ENCODE data around the gene ESYT1.
"Not testable (repeated sequence)": the region's sequence is repeated elsewhere in the genome, so short reads cannot be mapped to it uniquely, and the experiment has no call there.

Gene ESYT1

DNA sequence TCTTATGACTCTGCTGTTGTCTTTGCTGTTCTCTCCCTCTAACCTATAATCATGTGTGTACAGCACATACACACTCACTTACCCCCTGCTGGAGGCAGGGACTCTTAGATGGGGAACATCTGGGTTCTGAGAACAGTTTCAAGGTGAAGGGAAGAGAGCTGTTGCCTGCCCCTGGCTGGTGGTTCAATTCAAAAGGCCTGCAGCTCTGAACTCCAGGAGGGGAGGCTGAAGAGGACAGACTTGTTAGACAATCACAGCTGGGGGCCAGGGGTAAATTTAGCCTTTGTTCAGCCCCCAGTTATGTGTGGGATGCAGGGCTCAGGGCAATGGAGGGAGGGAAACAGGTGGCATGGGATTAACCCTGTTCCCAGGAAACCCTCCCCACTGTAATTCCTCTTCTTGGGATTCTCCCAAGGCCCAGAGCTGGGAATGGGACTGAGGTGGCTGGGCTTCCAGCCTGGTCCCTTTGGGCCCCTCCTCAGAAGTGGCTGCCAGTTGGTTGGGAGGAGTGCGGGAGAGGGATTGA is 26.2 kb downstream of the ESYT1 start:
- DNase-seq (ENCODE audit: low read depth in 2 of 3, low spot score in 2 of 3), result no peak

DNA sequence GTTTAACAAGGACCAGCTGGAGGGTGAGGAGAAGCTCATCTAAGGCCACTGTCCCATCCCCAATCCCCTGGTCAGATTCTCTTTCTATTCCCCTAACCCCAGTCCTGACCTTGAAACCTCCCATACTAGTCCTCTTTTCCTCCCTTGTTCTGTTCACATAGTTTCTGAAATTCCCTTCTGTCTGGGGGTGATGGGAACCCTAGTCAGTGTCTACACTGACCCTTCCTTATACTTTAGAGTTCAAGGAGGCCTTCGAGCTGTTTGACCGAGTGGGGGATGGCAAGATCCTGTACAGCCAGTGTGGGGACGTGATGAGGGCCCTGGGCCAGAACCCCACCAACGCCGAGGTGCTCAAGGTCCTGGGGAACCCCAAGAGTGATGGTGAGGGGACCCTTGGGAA is 26.8 kb downstream of the ESYT1 start:
- DNase-seq (ENCODE audit: low read depth in 2 of 3, low spot score in 2 of 3), result no peak

DNA sequence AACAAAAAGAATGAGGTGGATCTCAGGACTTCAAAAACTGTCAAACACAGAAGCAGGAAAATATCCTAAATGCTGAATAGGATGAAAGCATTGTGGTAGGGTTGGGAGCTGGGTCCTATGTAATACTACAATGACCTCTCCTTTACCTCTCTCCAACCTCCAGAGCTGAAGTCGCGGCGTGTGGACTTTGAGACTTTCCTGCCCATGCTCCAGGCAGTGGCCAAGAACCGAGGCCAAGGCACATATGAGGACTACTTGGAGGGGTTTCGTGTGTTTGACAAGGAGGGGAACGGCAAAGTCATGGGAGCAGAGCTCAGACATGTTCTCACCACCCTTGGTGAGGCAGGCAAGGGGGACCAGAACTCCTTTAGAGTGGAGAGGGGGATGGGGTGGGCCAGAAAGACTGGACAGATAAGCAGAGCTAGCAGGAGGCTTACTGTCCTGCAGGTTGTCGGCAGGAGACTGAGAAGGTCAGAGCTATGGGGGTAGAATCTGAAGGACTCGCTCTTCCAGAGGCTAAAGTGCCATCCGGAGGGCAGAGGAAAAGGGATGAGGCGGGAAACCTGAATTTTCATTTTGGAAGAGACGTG is 27.3 kb downstream of the ESYT1 start:
- DNase-seq (ENCODE audit: low read depth in 2 of 3, low spot score in 2 of 3), result no peak

DNA sequence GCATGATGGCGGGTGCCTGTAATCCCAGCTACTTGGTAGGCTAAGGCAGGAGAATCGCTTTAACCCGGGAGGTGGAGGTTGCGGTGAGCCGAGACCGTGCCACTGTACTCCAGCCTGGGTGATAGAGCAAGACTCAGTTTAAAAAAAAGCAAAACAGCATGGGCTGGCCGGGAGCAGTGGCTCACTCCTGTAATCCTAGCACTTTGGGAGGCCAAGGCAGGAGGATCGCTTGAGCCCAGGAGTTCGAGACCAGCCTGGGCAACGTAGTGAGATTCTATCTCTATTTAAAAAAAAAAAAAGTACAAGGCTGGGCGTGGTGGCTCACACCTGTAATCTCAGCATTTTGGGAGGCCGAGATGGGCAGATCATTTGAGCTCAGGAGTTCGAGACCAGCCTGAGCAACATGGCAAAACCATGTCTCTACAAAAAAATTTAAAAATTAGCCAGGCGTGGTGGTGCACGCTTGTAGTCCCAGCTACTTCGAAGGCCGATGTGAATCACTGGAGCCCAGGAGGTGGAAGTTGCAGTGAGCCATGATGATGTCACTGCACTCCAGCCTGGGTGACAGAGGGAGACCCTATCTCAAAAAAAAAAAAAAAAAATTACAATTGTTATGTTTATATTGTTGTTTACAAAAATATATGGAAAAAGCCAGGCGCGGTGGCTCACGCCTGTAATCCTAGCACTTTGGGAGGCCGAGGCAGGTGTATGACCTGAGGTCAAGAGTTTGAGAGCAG is 28.6 kb downstream of the ESYT1 start:
- DNase-seq (ENCODE audit: low read depth in 2 of 3, low spot score in 2 of 3), result not testable (repeated sequence)

DNA sequence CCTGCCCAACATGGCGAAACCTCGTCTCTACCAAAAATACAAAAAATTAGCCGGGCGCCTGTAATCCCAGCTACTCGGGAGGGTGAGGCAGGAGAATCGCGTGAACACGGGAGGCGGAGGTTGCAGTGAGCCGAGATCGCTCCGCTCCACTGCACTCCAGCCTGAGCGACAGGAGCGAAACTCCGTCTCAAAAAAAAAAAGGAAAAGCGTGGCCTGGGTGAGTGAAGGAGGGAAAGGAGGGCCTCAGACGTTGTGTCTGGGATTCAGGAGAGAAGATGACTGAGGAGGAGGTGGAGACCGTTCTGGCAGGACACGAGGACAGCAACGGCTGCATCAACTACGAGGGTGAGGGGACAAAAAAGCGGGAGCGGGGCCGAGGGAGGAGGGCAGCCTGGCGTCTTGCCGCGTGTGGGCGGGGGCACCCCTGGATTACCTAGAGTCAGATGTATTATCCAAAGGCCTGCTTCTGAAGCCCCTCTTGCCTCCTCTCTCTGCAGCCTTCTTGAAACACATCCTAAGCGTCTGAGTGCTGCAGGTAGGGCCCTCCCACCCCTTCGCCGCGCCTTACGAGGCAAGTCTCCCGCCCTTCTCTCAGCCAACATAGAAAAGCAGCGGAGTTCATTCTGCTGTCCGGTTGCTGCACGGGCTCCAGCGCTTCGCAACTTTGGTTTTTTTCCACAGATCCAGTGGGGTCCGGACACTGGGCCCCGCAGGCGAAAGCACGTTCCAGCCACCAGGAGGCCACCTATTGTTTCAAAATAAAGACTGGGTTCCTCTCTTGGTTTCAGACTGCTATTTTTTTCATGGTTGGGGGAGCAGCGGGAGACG is 29.3 kb downstream of the ESYT1 start:
- peak; percentile 31 to 36 (median 36) for DNase-seq (ENCODE audit: low read depth in 2 of 3, low spot score in 2 of 3)

DNA sequence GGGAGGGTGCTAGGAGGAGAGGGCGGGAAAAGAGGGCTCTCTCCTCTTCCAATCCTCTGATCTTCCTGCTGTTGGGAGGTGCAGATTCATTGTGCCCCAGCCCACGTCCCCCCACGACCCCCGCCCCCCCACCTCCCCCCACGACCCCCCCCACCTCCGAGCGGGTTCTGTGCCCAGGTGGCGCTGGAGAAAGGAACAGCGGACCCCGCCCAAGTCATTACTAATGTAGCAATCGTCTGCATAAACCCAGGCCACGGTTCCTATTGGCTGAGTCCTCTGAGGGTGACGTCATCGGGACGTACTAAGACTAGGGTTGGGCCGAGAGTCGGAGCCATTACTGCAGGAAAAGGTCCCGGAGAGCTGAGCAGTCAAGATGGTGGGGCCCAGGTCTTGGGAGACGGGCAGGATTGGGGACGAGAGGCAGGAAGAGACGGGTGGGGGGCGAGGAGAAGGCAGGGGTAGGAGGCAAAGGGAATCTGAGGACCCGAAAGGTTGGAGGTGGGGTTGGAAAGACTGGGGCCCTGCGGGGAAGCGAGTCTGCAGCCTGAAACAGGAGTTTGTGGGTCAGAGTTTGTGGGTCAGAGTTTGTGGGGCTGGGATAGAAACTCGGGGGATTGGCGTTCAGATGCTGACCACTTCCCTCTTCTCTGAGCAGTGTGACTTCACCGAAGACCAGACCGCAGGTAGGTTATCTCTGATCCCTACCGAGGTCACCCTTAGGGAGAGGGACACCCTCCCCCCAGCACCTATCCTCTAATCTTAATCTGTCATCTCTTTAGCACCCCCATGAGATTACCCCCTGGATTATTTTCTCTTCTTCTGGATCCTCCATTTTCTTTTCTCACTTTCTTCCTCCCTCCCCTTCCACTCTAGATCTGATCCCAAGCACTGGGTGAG is 30.2 kb downstream of the ESYT1 start, which contains the start of gene MYL6:
MYL6 (plus strand) TSS at position 331 of the 897 bp plus-strand sequence; CDS start at position 374, 43 bp downstream.
- peak; percentile 62 to 84 (median 74) for DNase-seq (ENCODE audit: low read depth in 2 of 3, low spot score in 2 of 3)

DNA sequence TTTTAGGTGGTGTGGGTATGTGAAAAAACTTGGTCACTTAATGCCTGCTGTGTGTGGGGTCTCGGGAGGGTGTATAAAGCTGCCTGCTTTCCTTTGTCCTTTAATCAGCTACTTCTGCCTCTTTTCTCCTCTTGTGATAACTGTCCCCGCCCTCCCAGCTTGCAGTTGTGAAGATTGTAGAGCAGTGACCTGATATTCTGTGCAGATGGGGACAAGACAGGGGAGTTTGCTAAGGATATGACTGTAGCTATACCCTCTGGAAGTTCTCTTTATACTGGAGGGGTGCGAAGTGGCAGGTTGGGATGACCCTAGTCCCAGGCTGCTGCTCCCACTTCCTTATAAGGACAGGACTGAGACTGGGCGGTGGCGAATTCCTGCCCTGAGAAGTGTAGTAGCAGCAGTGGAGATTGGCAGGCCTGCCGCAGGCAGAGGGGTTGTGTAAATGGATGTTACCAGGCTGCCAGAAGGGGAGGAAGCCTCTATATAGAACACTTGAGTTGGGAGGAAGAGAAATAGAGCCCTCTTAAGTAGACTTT is 30.9 kb downstream of the ESYT1 start:
- no peak for DNase-seq (ENCODE audit: low read depth in 2 of 3, low spot score in 2 of 3)

DNA sequence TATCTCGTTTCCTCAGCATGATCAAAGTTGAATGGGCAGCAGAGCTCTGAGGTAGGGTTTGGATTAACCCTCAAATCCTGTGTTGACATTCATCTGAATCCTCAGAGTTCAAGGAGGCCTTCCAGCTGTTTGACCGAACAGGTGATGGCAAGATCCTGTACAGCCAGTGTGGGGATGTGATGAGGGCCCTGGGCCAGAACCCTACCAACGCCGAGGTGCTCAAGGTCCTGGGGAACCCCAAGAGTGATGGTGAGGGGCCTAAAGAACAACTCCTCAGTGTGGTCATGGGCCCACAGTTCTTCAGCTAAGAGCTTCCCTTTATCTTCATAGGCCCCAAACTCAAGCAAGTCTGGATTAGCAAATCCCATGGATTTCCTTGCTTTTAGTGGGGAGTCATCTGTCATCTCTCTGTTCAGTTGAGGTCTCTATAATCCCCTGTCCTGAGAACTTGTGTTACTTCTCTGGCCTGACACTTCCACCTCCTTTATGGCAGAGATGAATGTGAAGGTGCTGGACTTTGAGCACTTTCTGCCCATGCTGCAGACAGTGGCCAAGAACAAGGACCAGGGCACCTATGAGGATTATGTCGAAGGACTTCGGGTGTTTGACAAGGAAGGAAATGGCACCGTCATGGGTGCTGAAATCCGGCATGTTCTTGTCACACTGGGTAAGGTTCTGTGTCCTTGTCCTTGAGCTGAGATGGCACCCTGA is 31.6 kb downstream of the ESYT1 start:
- DNase-seq (ENCODE audit: low read depth in 2 of 3, low spot score in 2 of 3), result no peak

DNA sequence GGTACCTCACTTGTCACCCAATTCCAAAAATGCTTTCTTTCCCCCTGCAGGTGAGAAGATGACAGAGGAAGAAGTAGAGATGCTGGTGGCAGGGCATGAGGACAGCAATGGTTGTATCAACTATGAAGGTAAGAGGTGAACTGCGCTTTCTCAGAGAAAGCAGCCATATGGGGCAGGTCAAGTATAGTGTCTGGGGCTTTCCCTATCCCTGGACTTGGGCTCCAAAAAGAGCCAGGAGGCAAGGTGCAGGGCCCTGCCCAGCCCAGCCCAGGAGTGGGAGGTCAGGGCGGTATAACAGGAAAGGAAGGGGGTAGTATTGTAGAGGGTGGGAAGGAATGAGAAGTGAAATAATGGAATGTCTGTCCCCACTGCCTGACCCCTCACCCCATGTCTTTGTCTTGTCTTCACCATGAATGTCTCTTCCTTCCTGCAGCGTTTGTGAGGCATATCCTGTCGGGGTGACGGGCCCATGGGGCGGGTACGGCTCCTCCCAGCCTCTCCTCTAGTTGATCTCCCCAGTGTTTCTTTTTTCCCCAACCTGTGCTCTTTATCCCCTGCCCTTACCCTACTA is 32.2 kb downstream of the ESYT1 start:
- peak in 1 of 3 experiments; percentile 30 for DNase-seq (ENCODE audit: low read depth in 2 of 3, low spot score in 2 of 3)

DNA sequence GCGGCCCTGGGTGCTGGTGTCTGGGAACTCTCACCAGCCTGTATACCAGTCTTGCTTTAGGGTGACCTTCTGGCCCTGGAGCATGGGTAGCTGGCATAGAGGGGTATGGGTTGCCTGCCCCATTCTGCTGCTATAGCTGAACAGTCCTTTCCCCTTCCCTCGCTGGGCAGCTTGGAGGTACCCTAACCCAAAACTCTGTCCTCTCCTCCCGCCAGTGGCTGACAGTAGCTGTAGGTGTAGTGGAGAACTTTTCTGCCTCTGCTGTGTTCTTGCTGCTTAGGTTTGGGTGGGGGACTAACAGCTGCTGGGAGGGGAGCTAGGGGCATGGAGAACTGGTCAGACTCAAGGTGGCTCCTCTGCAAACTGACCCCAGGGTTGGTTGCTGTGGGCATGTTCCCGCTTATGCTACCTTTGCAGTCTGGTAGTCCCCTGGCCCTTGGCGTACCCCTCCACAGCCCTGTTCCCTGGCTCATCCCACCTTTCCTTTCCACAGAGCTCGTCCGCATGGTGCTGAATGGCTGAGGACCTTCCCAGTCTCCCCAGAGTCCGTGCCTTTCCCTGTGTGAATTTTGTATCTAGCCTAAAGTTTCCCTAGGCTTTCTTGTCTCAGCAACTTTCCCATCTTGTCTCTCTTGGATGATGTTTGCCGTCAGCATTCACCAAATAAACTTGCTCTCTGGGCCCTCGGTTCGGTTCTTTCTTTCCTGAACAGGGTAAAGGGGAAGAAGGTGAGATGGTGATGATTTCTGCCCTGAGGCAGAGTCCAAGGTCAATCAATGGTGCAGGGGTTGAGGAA is 33.0 kb downstream of the ESYT1 start:
- no peak for DNase-seq (ENCODE audit: low read depth in 2 of 3, low spot score in 2 of 3)

DNA sequence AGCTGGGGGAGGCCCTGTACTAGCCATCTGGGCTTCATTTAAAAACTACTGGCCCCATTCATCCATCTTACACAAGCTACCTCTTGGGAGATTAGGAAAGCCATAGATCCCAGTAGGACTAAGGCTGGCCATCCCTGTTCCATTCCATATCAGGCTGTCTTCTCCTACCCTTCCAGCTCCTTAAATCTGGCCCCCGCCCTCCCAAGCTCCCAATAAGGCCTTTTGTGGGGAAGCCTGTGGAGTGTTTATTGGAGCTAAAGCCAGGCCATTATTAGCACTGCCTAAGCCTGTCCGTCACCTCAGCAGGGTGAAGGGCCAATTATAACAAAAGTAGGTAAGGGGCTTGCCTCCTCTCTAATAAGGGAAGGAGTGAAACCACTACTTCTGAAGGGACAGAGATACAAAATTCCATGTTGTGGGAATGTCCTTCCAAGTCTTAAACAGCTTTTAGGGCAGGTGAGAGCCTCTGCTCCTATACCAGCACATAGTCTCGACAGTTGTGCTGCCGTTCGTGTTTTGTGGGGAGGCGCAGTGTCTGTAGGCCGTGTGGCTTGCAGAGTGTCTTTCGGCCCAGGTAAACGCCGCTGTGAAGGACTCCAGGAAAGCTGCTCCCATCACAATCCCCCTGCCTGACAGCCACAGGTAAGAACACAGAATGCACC is 33.8 kb downstream of the ESYT1 start:
- no peak for DNase-seq (ENCODE audit: low read depth in 2 of 3, low spot score in 2 of 3)

DNA sequence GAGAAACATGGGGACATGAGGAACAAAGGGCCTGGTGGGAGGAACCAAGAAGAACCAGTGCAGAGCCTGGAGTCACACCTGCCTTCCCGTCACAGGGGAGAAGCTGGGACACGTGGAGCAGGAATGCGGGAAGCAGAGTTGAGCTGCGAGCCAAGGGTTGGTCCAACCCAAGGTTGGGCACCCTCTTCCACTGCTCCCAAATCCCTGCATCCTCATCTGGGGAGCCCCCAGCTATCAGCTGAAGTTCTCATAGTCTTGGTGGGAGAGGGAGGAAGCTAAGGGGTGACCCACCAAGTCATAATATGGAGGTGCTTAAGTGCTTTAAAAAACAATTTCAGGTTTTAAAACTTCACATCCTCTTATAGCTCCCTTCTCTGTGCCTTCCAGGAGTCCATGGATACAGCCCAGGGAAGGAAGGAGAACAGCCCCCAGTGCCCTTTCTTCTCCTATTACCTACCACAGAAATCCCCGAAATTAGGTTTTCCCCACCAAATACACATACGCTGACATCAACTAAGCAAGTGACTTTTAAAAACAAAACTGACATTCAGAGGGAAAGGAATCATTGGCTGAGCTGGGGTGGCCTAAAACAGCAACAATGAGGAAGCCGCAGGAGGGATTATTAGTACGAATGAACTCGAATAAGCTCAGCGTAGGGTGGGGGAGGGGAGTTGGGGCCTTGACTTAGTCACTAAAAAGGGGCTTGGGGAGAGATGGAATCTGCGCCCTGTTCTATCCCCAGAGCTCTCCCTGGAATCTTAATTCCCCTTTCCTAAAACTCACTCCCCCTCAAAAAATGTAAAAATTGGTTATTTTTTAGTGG is 34.6 kb downstream of the ESYT1 start:
- DNase-seq (ENCODE audit: low read depth in 2 of 3, low spot score in 2 of 3), result no peak

DNA sequence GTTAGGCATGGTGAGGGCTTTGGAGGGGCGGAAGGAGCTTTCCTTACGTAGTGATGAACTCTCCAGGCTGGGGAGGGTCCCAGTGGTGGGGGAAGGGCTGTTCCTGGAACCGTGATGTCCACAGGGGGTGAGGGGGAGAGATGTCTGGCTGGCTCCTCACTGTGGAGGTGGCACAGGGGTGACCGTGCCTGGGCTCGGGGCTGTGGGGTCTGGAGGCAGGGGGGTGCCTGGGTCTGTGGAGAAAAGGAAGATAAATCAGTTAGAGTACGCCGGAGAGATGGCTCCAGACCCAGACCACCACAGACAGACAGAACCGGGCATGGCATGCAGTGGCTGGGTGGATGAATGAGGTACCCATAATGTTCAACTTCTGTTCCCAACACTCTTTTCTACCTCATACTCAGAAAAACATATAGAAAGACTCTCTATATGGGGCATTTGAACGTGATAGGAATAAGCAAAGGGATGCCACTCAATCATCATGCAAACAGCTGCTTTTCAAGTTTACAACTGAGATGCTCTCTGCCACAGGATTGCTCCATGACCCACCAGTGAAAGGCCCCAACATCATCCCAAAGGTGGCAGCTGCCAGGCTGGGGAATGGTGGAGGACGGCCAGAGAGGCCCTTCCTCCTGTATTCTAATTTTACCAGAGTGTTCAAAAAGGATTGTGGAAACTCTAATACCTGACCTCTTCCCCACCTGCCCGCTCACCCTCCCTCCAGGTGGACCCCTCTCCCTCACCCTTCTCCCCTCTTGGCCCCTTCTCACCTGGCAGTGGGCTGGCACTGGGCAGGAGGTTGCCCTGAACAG is 35.7 kb downstream of the ESYT1 start:
- no peak for DNase-seq (ENCODE audit: low read depth in 2 of 3, low spot score in 2 of 3)

DNA sequence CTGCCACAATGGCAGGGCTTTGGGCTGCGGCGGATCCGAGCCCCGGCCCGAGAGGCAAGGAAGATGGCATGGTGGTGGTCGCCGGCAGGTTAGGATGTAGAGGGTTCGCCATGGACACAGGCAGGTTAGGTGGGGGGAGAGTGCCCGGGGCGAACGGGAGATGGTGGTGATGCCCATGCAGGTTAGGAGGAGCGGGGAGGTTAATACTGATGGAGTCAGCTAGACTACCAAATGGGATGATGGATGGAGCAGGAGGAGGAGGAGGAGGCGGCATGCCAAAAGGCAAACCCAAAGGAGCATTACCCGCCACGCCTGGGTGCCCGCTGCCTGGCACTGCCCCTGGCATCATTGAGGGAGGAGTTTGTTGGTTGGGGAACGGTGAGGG is 36.3 kb downstream of the ESYT1 start:
- no peak for DNase-seq (ENCODE audit: low read depth in 2 of 3, low spot score in 2 of 3)

DNA sequence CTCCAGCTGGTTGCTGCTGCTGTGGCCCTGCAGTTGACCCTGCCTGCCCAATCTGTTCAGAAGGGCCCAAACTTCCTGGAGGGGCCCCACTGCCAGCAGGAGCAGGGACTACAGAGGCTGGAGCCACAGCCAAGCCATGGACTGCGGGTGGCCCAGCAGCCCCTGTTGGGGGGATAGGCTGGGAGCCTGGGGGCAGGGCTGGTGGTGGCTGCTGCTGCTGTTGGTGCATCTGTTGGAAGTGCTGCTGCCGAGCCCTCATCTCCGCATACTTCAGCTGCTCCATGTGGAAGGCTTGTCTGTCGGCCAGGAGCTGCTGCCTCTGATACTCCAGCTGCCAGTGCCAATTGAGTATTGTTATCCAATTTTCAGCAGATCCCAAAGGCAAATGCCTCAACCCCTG is 37.3 kb downstream of the ESYT1 start:
- DNase-seq (ENCODE audit: low read depth in 2 of 3, low spot score in 2 of 3), result no peak

DNA sequence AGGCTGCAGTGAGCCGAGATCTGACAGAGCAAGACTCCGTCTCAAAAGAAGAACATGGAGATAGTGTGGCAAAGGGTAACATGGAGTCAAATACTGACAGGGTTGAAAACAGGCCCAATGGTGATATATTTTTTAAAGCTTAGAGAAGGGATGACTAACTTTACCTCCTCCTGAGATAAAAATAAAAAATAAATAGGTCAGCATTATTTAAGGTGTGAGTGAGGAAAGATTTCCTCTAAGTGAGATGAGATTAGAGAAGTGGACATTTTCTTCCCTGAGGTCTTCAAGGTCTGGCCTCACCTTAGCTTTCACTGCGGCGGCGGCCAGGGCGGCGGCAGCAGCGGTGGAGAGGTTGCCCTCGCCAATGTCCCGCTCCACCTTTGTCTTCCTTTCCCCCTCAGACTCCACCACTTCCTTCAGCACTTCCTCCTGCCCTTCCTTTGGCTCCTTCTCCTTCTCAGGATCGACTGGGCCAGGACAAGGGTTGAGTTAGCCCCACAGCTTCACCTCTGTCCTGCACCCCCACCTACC is 41.2 kb downstream of the ESYT1 start:
- DNase-seq (ENCODE audit: low read depth in 2 of 3, low spot score in 2 of 3), result no peak

Measured in activated CD8-positive, alpha-beta memory T cell treated with anti-CD3 and anti-CD28 coated beads for 48 hours (primary cell).